Thoracic aorta (tissue), 2 donors: ENCODE data around the gene C2CD3. TPM values are rescaled to one million over a fixed set of nuclear protein-coding genes. Genes with fewer than 3 reads are reported as not detected.

Experiments used
- ATAC-seq: fragments of 150-250 bp; one replicate; pipeline ENCODE4 v1.8.0; 2017; ENCODE audit warnings: low read depth; ENCODE audit not compliant: insufficient number of reproducible peaks, low FRiP score
- DNase-seq: peaks from one replicate; pipeline ENCODE4 v3.0.0-alpha.2; 2020; ENCODE audit warnings: low spot score
- H3K27ac ChIP-seq, 2 donors: fragments of 200-600 bp; sonication (generic); 1 replicate in 1 of 2; 2 replicates in 1 of 2; pipeline ENCODE4 v1.5.1; 2016; ENCODE audit warnings: mild to moderate bottlenecking in 2 of 2, moderate library complexity in 2 of 2
- H3K27me3 ChIP-seq: fragments of 200-600 bp; sonication (generic); replicated peaks from 2 replicates; pipeline ENCODE4 v1.6.0; 2016; ENCODE audit warnings: mild to moderate bottlenecking; ENCODE audit not compliant: insufficient read depth
- H3K36me3 ChIP-seq: fragments of 200-600 bp; sonication (generic); one replicate; pipeline ENCODE4 v1.5.1; 2016
- H3K4me1 ChIP-seq, 2 donors: fragments of 200-600 bp; sonication (generic); 1 replicate in 1 of 2; 2 replicates in 1 of 2; pipeline versions ENCODE4 v1.5.1 to v1.6.0; 2016; ENCODE audit warnings: low read depth in 2 of 2, mild to moderate bottlenecking in 1 of 2; ENCODE audit not compliant: control insufficient read depth in 1 of 2
- H3K4me3 ChIP-seq: fragments of 200-600 bp; sonication (generic); 2 replicates; pipeline ENCODE4 v1.5.1; 2016; ENCODE audit warnings: mild to moderate bottlenecking
- H3K9me3 ChIP-seq: fragments of 200-600 bp; sonication (generic); 2 replicates; pipeline ENCODE4 v1.5.1; 2016
- CTCF ChIP-seq: fragments of 200-600 bp; sonication (generic); IDR thresholded peaks from one replicate; pipeline ENCODE4 v1.5.1; 2019; ENCODE audit warnings: antibody characterized with exemption
- total RNA-seq, 2 donors: library from RNA; depleted of rRNA; stranded (reverse); fragments of >200 nt; gene quantifications; one replicate each; pipeline versions ENCODE4 v1.1.0 to v1.2.3, GENCODE V29; 2016

The C2CD3 gene
- total RNA-seq, 2 donors from 2014 or later, result 23.7 to 30.6 TPM

GRCh38 chr11:74175920-74176319 is 5.1 kb upstream of the C2CD3 start:
- no peak overlapping the region for H3K27ac ChIP-seq
- no peaks in the 10 kb centered on the region for H3K36me3 ChIP-seq
- ATAC-seq (no peak), DNase-seq (no peak)
- TF ChIP-seq CTCF, result no peak
- peaks cover 33 to 44% of the 10 kb centered on the region in 2 donors for H3K4me1 ChIP-seq
- no peak overlapping the region for H3K4me3 ChIP-seq
- H3K27me3 ChIP-seq, result no peaks in the 10 kb centered on the region
- no peaks in the 10 kb centered on the region for H3K9me3 ChIP-seq

GRCh38 chr11:74171997-74172396 is 1.2 kb upstream of the C2CD3 start:
- DNase-seq, result no peak
- H3K4me1 ChIP-seq, result peaks cover 28 to 41% of the 10 kb centered on the region in 2 donors
- peak overlapping the region; percentile 85 for H3K4me3 ChIP-seq
- no peak for TF ChIP-seq CTCF
- ATAC-seq, result no peak
- H3K27me3 ChIP-seq, result no peaks in the 10 kb centered on the region
- no peaks in the 10 kb centered on the region for H3K9me3 ChIP-seq
- peak overlapping the region; percentile 88 to 92 for H3K27ac ChIP-seq
- no peaks in the 10 kb centered on the region for H3K36me3 ChIP-seq

GRCh38 chr11:74171630-74171968 is 797 bp upstream of the C2CD3 start:
- H3K36me3 ChIP-seq, result no peaks in the 10 kb centered on the region
- H3K4me3 ChIP-seq, result peak overlapping the region; percentile 85
- ATAC-seq (no peak), DNase-seq (no peak)
- H3K4me1 ChIP-seq, result peaks cover 28 to 41% of the 10 kb centered on the region in 2 donors
- no peaks in the 10 kb centered on the region for H3K9me3 ChIP-seq
- peak overlapping the region; percentile 88 to 92 for H3K27ac ChIP-seq
- no peak for TF ChIP-seq CTCF
- H3K27me3 ChIP-seq, result no peaks in the 10 kb centered on the region

- Histone ChIP-seq H3K27me3 (no peaks in the 10 kb centered on the region), H3K9me3 (no peaks in the 10 kb centered on the region), H3K27ac (peak overlapping the region in 1 of 2 donors; percentile 88), H3K4me1 (peaks cover 28 to 41% of the 10 kb centered on the region in 2 donors), H3K4me3 (peak overlapping the region; percentile 85), H3K36me3 (no peaks in the 10 kb centered on the region)
- DNase-seq, result no peak
- no peak for TF ChIP-seq CTCF
- ATAC-seq, result no peak
These were observed 904 bp downstream of the C2CD3 start for GRCh38 chr11:74169738-74170458.

GRCh38 chr11:74168838-74169237 is 2.0 kb downstream of the C2CD3 start:
- no peaks in the 10 kb centered on the region for H3K9me3 ChIP-seq
- ATAC-seq (no peak), DNase-seq (no peak)
- no peaks in the 10 kb centered on the region for H3K36me3 ChIP-seq
- no peak for TF ChIP-seq CTCF
- H3K4me3 ChIP-seq, result no peak overlapping the region
- no peaks in the 10 kb centered on the region for H3K27me3 ChIP-seq
- no peak overlapping the region for H3K27ac ChIP-seq
- peaks cover 26 to 33% of the 10 kb centered on the region in 2 donors for H3K4me1 ChIP-seq
